HEK293 (cell line): ENCODE data around the gene TEDC2.
A peak's percentile ranks its signal among the peaks of the same experiment; 100 is the strongest.

Source experiments
- EGR2 ChIP-seq: fragments of 450-650 bp; formaldehyde crosslinking; IDR thresholded peaks from 2 replicates; pipeline ENCODE4 v1.5.1; 2016; ENCODE audit warnings: low read depth, missing biosample characterization, missing genetic modification characterization
- GLI2 ChIP-seq: fragments of 450-650 bp; formaldehyde crosslinking; IDR thresholded peaks from 2 replicates; pipeline ENCODE4; 2017; ENCODE audit warnings: missing biosample characterization, missing genetic modification characterization, low read depth, borderline replicate concordance
- GLI4 ChIP-seq: fragments of 450-650 bp; formaldehyde crosslinking; IDR thresholded peaks from 2 replicates; pipeline ENCODE4 v1.5.1; 2016; ENCODE audit warnings: missing biosample characterization, missing genetic modification characterization
- GLIS1 ChIP-seq: fragments of 450-650 bp; formaldehyde crosslinking; IDR thresholded peaks from 2 replicates; pipeline ENCODE4 v1.5.1; 2016; ENCODE audit warnings: missing biosample characterization, missing genetic modification characterization
- HOXA7 ChIP-seq: sonication (generic); formaldehyde crosslinking; IDR thresholded peaks from 2 replicates; pipeline ENCODE4 v1.8.1; 2022; ENCODE audit warnings: missing genetic modification reagents, borderline replicate concordance
- REPIN1 ChIP-seq: fragments of 450-650 bp; formaldehyde crosslinking; IDR thresholded peaks from 2 replicates; pipeline ENCODE4 v1.5.1; 2017; ENCODE audit warnings: missing biosample characterization, missing genetic modification characterization, low read depth
- SETDB1 ChIP-seq: IDR thresholded peaks from one replicate; pipeline ENCODE4 v1.6.1; 2017; ENCODE audit warnings: mild to moderate bottlenecking, low read length, moderate library complexity, mixed read lengths; ENCODE audit not compliant: insufficient read length
- SP2 ChIP-seq: fragments of 450-650 bp; formaldehyde crosslinking; IDR thresholded peaks from 2 replicates; pipeline ENCODE4 v1.5.1; 2016; ENCODE audit warnings: missing biosample characterization, missing genetic modification characterization
- SP3 ChIP-seq: fragments of 450-650 bp; formaldehyde crosslinking; IDR thresholded peaks from 2 replicates; pipeline ENCODE4 v1.5.1; 2016; ENCODE audit warnings: missing biosample characterization, missing genetic modification characterization
- ZBTB26 ChIP-seq: fragments of 450-650 bp; formaldehyde crosslinking; optimal IDR thresholded peaks from 2 replicates; pipeline ENCODE3; 2016; ENCODE audit warnings: missing biosample characterization, mild to moderate bottlenecking, missing genetic modification characterization
- ZBTB8A ChIP-seq: fragments of 450-650 bp; formaldehyde crosslinking; IDR thresholded peaks from 2 replicates; pipeline ENCODE4 v1.5.1; 2016; ENCODE audit warnings: missing biosample characterization, missing genetic modification characterization
- ZEB2 ChIP-seq: fragments of 450-650 bp; formaldehyde crosslinking; IDR thresholded peaks from 2 replicates; pipeline ENCODE4 v1.5.1; 2016; ENCODE audit warnings: missing biosample characterization, missing genetic modification characterization
- ZFHX2 ChIP-seq: fragments of 450-650 bp; formaldehyde crosslinking; conservative IDR thresholded peaks from 2 replicates; pipeline ENCODE4 v1.5.1; 2016; ENCODE audit warnings: missing biosample characterization, missing genetic modification characterization
- ZIC2 ChIP-seq: fragments of 450-650 bp; formaldehyde crosslinking; IDR thresholded peaks from 2 replicates; pipeline ENCODE4 v1.5.1; 2016; ENCODE audit warnings: missing biosample characterization, missing genetic modification characterization
- ZNF157 ChIP-seq: fragments of 450-650 bp; formaldehyde crosslinking; IDR thresholded peaks from 2 replicates; pipeline ENCODE4 v1.5.1; 2016; ENCODE audit warnings: missing biosample characterization, missing genetic modification characterization
- ZNF362 ChIP-seq: fragments of 450-650 bp; formaldehyde crosslinking; IDR thresholded peaks from 2 replicates; pipeline ENCODE4 v1.5.1; 2016; ENCODE audit warnings: missing biosample characterization, missing genetic modification characterization
- ZNF366 ChIP-seq: fragments of 450-650 bp; formaldehyde crosslinking; conservative IDR thresholded peaks from 2 replicates; pipeline ENCODE4 v1.5.1; 2016; ENCODE audit warnings: missing biosample characterization, missing genetic modification characterization
- ZNF394 ChIP-seq: fragments of 450-650 bp; formaldehyde crosslinking; IDR thresholded peaks from 2 replicates; pipeline ENCODE4 v1.5.1; 2016; ENCODE audit warnings: missing biosample characterization, missing genetic modification characterization, mild to moderate bottlenecking, moderate library complexity, borderline replicate concordance
- ZNF433 ChIP-seq: fragments of 450-650 bp; formaldehyde crosslinking; IDR thresholded peaks from 2 replicates; pipeline ENCODE4 v1.5.1; 2016; ENCODE audit warnings: missing biosample characterization, missing genetic modification characterization, low read depth
- ZNF510 ChIP-seq: fragments of 450-650 bp; formaldehyde crosslinking; IDR thresholded peaks from 2 replicates; pipeline ENCODE4 v1.5.1; 2018; ENCODE audit warnings: mild to moderate bottlenecking, missing genetic modification characterization, missing biosample characterization; ENCODE audit not compliant: insufficient replicate concordance
- ZNF555 ChIP-seq: fragments of 450-650 bp; formaldehyde crosslinking; conservative IDR thresholded peaks from 2 replicates; pipeline ENCODE4 v1.5.1; 2017; ENCODE audit warnings: missing biosample characterization, mild to moderate bottlenecking, missing genetic modification characterization, inconsistent platforms
- ZNF571 ChIP-seq: fragments of 450-650 bp; formaldehyde crosslinking; IDR thresholded peaks from 2 replicates; pipeline ENCODE4 v1.5.0; 2017; ENCODE audit warnings: missing biosample characterization, missing genetic modification characterization
- ZNF670 ChIP-seq: fragments of 450-650 bp; formaldehyde crosslinking; IDR thresholded peaks from 2 replicates; pipeline ENCODE4 v1.5.1; 2016; ENCODE audit warnings: missing biosample characterization, missing genetic modification characterization, low read depth
- ZSCAN16 ChIP-seq: fragments of 450-650 bp; formaldehyde crosslinking; IDR thresholded peaks from 2 replicates; pipeline ENCODE4 v1.5.1; 2016; ENCODE audit warnings: missing biosample characterization, missing genetic modification characterization
- TF ChIP-seq, protein P1 (sequence below): fragments of 450-650 bp; formaldehyde crosslinking; IDR thresholded peaks from 2 replicates; pipeline ENCODE4 v1.5.1; 2016; ENCODE audit warnings: missing biosample characterization, missing genetic modification characterization
- TF ChIP-seq, protein P2 (sequence below): fragments of 450-650 bp; formaldehyde crosslinking; IDR thresholded peaks from 2 replicates; pipeline ENCODE4 v1.5.1; 2016; ENCODE audit warnings: missing biosample characterization, missing genetic modification characterization
- TF ChIP-seq, protein P3 (sequence below): fragments of 450-650 bp; formaldehyde crosslinking; conservative IDR thresholded peaks from 2 replicates; pipeline ENCODE4 v1.5.1; 2016; ENCODE audit warnings: low read depth, missing biosample characterization, missing genetic modification characterization

The TEDC2 gene

DNA sequence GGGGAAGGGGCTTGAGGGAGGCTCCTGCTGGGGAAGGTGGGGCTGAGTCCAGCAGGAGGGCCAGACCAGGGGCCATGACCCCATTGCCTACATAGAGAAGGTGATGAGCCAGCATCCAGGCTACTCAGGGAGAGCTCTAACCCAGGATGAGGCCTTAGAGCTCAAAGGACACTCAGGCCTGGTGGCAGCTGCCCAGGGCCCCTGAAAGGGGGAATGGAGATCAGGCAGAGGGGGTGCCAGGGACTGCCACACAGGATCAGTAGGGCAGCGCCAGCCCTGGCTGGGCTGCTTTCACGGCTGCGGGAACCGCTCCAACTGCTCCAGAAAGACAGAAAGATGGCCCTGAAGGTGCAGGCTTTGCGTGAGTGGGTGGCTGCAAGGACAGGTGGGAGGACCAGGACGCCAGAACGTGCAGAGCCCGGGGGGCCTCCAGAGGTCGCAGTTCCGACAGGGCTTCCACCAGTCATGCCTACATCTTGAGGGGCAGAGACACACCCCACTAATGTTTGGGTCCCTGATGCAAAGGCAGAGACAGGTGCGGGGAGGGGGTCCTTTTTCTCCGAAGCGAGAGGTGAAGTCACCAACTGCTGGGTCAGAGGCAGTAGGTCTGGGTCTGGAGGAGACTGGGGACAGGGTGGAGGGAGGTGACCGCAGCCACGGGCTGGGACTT is 53.0 kb downstream of the TEDC2 start (continued):
- TF ChIP-seq ZNF157 (no peak), GLI2 (tag by site-specific recombination) (no peak), ZFHX2 (tag by site-specific recombination) (peak; percentile 72), ZNF362 (tag by site-specific recombination) (no peak), ZNF571 (tag by site-specific recombination) (no peak), ZBTB8A (tag by site-specific recombination) (no peak), ZBTB26 (tag by site-specific recombination) (no peak), GLIS1 (tag by site-specific recombination) (no peak), ZSCAN16 (tag by site-specific recombination) (no peak), ZNF433 (no peak), REPIN1 (tag by site-specific recombination) (no peak), ZNF510 (tag by site-specific recombination) (no peak), SP2 (tag by site-specific recombination) (no peak), SETDB1 (no peak), ZNF394 (tag by site-specific recombination) (no peak), ZIC2 (tag by site-specific recombination) (no peak), SP3 (no peak), EGR2 (tag by site-specific recombination) (peak; percentile 65), HOXA7 (CRISPR knock-in tag) (no peak), ZNF366 (tag by site-specific recombination) (no peak), GLI4 (no peak), ZNF555 (tag by site-specific recombination) (no peak), ZEB2 (no peak), ZNF670 (tag by site-specific recombination) (no peak)
- TF ChIP-seq, protein P1, sequence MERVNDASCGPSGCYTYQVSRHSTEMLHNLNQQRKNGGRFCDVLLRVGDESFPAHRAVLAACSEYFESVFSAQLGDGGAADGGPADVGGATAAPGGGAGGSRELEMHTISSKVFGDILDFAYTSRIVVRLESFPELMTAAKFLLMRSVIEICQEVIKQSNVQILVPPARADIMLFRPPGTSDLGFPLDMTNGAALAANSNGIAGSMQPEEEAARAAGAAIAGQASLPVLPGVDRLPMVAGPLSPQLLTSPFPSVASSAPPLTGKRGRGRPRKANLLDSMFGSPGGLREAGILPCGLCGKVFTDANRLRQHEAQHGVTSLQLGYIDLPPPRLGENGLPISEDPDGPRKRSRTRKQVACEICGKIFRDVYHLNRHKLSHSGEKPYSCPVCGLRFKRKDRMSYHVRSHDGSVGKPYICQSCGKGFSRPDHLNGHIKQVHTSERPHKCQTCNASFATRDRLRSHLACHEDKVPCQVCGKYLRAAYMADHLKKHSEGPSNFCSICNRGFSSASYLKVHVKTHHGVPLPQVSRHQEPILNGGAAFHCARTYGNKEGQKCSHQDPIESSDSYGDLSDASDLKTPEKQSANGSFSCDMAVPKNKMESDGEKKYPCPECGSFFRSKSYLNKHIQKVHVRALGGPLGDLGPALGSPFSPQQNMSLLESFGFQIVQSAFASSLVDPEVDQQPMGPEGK (tag by site-specific recombination) = peak; percentile 21; the same call in 1 of the 2 replicates
- TF ChIP-seq, protein P2, sequence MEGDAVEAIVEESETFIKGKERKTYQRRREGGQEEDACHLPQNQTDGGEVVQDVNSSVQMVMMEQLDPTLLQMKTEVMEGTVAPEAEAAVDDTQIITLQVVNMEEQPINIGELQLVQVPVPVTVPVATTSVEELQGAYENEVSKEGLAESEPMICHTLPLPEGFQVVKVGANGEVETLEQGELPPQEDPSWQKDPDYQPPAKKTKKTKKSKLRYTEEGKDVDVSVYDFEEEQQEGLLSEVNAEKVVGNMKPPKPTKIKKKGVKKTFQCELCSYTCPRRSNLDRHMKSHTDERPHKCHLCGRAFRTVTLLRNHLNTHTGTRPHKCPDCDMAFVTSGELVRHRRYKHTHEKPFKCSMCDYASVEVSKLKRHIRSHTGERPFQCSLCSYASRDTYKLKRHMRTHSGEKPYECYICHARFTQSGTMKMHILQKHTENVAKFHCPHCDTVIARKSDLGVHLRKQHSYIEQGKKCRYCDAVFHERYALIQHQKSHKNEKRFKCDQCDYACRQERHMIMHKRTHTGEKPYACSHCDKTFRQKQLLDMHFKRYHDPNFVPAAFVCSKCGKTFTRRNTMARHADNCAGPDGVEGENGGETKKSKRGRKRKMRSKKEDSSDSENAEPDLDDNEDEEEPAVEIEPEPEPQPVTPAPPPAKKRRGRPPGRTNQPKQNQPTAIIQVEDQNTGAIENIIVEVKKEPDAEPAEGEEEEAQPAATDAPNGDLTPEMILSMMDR (tag by site-specific recombination) = peak; percentile 11; the same call in 1 of the 2 replicates
- TF ChIP-seq, protein P3, sequence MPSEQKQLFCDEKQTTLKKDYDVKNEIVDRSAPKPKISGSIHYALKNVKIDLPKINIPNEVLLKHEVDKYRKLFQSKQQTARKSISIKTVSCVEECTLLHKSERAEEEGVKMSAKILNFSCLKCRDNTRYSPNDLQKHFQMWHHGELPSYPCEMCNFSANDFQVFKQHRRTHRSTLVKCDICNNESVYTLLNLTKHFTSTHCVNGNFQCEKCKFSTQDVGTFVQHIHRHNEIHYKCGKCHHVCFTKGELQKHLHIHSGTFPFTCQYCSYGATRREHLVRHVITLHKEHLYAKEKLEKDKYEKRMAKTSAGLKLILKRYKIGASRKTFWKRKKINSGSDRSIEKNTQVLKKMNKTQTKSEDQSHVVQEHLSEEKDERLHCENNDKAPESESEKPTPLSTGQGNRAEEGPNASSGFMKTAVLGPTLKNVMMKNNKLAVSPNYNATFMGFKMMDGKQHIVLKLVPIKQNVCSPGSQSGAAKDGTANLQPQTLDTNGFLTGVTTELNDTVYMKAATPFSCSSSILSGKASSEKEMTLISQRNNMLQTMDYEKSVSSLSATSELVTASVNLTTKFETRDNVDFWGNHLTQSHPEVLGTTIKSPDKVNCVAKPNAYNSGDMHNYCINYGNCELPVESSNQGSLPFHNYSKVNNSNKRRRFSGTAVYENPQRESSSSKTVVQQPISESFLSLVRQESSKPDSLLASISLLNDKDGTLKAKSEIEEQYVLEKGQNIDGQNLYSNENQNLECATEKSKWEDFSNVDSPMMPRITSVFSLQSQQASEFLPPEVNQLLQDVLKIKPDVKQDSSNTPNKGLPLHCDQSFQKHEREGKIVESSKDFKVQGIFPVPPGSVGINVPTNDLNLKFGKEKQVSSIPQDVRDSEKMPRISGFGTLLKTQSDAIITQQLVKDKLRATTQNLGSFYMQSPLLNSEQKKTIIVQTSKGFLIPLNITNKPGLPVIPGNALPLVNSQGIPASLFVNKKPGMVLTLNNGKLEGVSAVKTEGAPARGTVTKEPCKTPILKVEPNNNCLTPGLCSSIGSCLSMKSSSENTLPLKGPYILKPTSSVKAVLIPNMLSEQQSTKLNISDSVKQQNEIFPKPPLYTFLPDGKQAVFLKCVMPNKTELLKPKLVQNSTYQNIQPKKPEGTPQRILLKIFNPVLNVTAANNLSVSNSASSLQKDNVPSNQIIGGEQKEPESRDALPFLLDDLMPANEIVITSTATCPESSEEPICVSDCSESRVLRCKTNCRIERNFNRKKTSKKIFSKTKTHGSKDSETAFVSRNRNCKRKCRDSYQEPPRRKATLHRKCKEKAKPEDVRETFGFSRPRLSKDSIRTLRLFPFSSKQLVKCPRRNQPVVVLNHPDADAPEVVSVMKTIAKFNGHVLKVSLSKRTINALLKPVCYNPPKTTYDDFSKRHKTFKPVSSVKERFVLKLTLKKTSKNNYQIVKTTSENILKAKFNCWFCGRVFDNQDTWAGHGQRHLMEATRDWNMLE (tag by site-specific recombination) = no peak
